Neural cell (in vitro differentiated cells): Measurements from ENCODE around the gene RBMS3.

Source experiments
- CTCF ChIP-seq: fragments of 450-650 bp; IDR thresholded peaks from 2 replicates; pipeline ENCODE4 v1.5.1; 2014; ENCODE audit warnings: antibody characterized with exemption, mild to moderate bottlenecking, moderate library complexity; ENCODE audit not compliant: poor library complexity, severe bottlenecking
- POLR2AphosphoS5 ChIP-seq: IDR thresholded peaks from 2 replicates; pipeline ENCODE4 v1.6.1; 2012
- RAD21 ChIP-seq: fragments of 450-650 bp; conservative IDR thresholded peaks from 2 replicates; pipeline ENCODE4 v1.6.1; 2014; ENCODE audit warnings: antibody characterized with exemption, mild to moderate bottlenecking, moderate library complexity
- REST ChIP-seq: IDR thresholded peaks from 2 replicates; pipeline ENCODE4 v1.6.1; 2012; ENCODE audit warnings: borderline replicate concordance

GRCh38 chr3:29751647-29752314 is 470.9 kb downstream of the RBMS3 start:
- no peak for TF ChIP-seq CTCF
- no peak for TF ChIP-seq RAD21
- TF ChIP-seq REST, result no peak
- TF ChIP-seq POLR2AphosphoS5, result no peak
